ENCODE results near the gene MARCHF6.

The MARCHF6 gene

DNA sequence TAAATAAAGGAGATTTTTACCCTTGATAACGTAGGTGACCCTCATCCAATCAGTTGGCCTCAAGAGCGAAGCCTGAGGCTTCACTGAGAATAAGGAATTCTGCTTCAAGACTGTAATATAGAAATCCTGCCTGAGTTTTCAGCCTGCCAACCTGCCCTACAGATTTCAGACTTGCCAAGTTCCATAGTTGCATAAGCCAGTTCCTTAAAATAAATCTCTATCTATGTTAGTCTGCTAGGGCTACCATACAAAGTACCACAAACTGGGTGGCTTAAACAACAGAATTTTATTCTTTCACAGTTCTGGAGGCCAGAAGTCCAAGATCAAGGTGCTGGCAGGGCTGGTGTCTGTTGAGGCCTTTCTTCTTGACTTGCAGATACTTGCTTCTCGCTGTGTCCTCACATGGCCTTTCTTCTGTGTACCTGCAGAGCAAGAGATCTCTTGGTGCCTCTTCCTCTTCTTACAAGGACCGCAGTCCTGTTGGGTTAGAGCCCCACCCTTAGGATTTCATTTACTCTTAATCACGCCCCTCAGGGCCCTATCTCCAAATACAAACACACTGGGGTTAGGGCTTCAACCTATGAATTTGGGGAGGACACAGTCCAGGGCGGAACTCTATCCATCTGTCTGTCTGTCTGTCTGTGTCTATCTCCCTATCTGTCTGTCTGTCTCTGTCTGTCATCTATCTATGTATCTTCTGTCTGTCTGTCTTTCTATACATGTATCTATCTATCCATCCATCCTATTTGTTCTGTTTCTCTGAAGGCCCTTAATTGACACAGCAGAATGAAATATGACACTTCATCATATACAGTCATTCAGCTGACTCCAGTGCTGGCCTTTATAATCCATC is 28.8 kb upstream of the MARCHF6 start:
- no peak for FAIRE-seq

DNA sequence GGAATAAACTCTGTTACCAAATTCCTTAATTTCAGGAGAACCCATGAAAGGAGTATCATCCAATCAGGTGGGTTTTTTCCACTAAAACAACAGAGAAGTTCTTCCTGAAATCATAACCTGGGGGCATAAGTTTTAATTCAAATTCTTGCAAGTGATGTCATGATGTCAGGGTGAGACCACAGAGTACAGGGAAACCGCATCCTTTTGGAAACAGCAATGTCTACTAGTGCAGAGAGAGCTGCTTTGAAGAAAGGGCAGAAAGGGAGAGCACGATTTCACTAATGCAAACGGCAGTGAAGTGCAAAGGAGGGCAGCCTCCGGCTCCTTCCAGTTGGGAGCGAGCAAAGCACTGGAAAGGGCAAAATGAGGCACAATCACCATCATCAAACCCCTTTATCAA is 25.2 kb upstream of the MARCHF6 start:
- FAIRE-seq = no peak

DNA sequence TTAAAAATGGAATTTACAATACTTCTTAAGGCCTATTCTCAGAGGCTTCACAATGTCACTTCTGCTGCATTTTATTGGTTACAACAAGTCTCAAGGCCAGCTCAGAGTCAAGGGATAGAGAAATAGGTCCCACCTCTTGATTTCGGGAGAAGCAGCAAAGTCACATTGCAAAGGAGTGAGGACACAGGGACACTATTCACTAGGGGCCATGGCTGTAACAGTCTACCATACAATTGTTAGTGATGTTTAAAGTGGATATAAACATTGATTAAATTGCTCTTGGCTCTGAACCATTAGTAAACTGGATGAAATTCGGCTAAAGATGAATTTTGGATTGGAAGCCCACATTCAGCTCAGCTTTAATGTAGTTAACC is 24.1 kb upstream of the MARCHF6 start:
- no peak for FAIRE-seq

- FAIRE-seq = no peak
These were observed 23.5 kb upstream of the MARCHF6 start for GRCh38 chr5:10329820-10330481.

- no peak for FAIRE-seq
These were observed 22.8 kb upstream of the MARCHF6 start for GRCh38 chr5:10330511-10331230.

DNA sequence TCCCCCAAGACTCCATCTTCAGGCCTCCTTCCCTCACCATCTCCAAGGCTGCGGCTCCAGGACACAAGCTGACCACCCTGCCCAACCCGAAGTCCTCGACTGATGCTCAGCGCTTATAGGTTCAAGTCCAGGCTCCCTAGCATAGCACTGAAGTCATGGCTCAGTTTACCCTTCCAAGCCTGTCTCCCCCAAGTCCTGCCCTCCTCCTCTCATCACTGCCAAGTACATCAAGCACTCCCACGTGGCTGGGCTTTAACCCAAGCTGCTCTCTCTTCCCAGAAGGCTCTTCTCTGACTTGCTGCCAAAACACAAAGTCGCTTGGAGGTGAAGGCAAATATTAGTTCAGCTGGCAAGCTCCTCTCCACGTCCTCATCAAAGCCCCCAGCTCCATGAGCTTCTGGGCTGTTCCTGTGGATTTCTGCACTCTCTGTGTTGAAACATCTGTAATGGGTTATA is 22.1 kb upstream of the MARCHF6 start:
- FAIRE-seq = no peak

- no peak for FAIRE-seq
These were observed 21.2 kb upstream of the MARCHF6 start for GRCh38 chr5:10332301-10332700.

DNA sequence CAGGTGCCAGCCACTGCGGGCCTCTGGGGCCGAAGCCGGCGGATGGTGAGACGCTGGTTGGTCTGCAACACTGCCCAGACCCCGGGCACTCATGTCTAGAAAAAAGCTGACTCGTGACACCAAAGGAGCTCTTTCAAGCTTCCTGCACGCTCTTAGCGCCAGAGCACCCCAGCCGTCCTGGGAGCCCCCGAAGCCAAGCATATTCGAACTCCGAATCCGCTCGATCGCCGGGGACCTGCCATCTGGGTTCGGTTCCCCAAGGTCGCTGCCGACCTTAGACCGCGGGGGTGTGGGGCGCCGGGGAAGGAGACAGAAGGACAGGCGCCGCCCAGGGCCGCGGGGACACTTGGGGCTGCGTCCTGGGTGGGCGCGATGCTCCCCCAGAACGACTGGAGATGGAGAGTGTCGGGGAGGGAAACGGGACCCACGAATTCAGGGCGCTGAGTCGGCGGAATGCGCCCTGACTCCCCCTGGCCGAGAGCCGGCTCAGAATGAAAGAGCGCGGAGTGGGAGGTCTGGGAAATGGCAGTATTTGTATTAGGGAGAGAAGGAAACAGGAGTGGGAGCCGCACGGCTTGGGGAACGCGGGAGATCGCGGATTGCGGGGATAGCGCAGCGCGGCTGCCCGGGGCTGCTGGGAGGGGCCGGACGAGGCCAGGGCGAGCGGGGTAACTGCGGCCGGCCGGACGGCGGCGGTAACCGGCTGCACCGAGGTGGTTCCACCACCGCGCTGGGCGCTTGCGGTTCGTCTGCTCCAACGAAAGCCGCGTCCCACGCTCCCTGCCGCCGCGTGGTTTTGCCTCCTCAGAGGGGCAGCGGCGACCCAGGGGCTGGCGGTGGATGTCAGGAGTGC is 20.1 kb upstream of the MARCHF6 start:
- no peak for FAIRE-seq

- no peak for FAIRE-seq
These were observed 18.7 kb upstream of the MARCHF6 start for GRCh38 chr5:10334831-10335230.

DNA sequence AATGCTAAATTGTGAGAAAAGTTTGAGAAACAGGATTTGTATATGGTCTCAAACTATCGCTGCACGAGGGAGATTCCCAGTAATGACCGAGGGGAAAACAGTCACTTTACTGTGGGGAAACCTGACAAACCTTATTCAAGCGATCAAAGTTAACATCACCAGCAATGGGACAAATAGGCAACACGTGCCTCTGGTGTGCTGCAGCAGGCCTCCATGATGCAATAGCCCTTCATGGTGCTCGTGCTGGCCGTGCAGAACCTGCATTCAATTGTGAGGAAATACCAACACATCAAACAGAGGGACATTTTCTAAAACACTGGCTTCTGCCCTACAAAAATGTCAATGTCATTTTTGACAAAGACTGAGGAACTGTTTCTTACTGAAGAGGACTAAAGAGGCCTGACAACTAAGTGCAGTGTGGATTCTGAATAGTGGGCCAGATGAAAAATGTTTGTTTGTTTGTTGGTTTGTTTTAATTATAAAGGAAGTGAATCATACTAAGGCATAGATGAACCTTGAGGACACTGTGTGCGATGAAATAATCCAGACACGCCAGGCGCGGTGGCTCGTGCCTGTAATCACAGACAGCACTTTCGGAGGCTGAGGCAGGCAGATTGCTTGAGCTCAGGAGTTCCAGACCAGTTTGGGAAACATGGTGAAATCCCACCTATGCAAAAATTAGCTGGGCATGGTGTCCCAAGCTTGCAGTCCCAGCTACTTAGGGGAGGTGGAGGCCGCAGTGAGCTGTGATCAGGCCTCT is 17.6 kb upstream of the MARCHF6 start:
- FAIRE-seq = no peak

DNA sequence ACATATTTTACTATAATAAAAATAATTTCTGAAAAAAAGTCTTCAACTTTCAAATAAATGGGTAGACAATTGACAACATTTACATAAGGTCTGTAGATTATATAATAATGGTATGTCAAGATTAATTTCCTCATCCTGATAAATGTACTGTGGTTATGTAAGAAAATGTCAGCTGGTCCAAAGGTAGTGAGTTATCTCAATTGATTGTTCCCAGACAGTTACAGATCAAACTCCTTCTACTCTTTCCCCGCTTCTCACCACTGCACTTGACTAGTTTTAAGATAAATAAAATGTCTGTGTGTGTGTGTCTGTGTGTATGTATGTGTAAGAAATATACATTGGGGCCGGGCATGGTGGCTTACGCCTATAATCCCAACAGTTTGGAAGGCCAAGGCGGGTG is 16.4 kb upstream of the MARCHF6 start:
- FAIRE-seq = no peak

GRCh38 chr5:10337986-10338385 is 15.5 kb upstream of the MARCHF6 start:
- no peak for FAIRE-seq

GRCh38 chr5:10338686-10339057 is 14.8 kb upstream of the MARCHF6 start:
- FAIRE-seq = no peak

GRCh38 chr5:10339058-10339811 is 14.3 kb upstream of the MARCHF6 start:
- FAIRE-seq = no peak

DNA sequence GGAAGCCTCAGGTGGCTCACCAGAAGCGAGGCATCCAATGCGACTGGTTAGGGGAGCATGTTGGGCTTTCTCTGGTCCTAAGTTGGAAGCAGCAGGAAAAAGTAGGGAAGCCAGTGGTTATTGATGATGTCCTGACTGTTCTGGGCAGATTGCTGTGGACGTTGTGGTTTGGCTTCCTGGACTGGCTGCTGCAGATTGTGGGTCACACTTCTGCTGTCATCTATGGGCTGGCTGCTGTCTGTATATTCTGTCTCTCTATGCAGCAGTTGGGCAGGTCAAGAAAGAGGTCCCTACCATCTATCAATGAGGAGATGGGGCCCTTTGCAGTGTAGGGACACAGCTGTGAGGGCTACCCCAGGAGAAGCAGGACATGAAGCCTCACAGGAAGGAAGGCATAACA is 13.5 kb upstream of the MARCHF6 start:
- no peak for FAIRE-seq

GRCh38 chr5:10343486-10343885 is 10.0 kb upstream of the MARCHF6 start:
- no peak for FAIRE-seq

DNA sequence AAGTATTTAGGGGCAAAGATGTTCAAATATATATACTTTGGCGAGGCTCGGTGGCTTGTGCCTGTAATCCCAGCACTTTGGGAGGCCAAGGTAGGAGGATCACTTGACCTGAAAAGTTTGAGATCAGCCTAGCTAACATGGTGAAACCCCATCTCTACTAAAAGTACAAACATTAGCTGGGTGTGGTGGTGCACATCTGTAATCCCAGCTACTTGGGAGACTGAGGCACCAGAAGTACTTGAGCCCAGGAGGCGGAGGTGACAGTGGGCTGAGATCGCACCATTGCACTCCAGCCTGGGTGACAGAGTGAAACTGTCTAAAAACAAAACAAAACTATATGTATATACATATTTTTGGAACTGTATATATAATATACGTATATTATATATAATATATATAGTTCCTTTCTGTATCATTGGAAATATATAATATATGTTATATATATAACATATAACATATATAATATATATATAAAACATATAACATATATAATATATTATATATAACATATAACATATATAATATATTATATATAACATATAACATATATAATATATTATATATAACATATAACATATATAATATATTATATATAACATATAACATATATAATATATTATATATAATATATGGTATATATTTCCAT is 8.9 kb upstream of the MARCHF6 start:
- FAIRE-seq = peak; percentile 94

GRCh38 chr5:10348258-10348657 is 5.2 kb upstream of the MARCHF6 start:
- no peak for FAIRE-seq

DNA sequence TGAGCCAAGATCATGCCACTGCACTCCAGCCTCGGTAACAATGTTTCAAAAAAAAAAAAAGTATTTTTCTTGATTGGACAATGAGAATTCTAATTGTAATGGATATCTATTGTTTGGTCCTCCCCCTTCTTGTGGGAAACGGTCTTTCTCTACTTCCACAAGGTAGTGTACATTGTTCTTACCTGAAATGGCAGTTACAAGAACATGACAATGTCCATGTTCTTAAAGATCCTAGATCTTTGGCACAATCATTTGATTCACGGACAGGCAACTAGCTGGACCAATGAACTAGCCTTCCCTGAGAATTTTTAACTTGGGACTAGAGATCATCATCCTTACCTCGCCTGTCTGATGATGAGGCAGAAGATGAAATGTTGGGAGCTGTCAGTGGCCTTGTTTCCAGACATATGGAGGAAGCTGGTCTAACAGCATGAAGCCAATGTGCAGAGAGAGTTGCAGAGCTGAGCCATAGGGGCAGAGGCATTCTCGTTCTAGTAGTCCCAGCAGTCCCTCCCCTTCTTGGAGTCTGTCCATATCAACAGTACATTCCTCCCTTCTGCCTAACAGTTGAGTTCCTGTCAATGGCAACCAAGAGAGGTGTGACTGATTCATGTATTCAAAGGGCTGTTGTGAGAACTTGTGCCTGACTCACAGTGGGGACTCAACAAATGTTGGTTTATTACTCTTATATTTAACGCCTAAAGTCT is 2.1 kb upstream of the MARCHF6 start:
- FAIRE-seq = no peak

DNA sequence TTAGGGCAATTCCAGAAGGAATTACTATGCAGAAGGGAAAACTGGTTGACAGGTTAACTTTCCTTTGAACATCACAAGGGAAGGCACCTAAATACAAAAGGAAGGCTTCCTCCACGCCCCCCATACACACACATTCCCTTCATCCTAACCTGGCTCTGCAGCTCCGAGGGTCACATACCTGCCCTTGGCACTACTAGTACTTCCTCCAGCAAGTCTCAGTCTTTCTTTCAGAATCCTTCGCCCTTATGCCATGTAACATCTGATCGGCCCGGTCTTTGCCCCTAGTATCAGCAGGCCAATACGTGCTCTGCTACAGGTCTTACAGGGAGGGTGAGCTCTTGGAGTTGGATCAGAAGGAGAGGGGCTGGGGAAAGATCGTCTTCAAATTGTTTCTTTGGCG is 1.6 kb upstream of the MARCHF6 start:
- FAIRE-seq = no peak

Data from G401.6 (cell line).